ENCODE measurements around the gene KCNJ16. TPM values are rescaled to one million over a fixed set of nuclear protein-coding genes. Genes with fewer than 3 reads are reported as not detected.

The KCNJ16 gene
- total and polyA plus RNA-seq, 2 of the 13 experiments (the other 11 are each of a cell fraction or from before 2014, with no cell fraction given), result not detected

DNA sequence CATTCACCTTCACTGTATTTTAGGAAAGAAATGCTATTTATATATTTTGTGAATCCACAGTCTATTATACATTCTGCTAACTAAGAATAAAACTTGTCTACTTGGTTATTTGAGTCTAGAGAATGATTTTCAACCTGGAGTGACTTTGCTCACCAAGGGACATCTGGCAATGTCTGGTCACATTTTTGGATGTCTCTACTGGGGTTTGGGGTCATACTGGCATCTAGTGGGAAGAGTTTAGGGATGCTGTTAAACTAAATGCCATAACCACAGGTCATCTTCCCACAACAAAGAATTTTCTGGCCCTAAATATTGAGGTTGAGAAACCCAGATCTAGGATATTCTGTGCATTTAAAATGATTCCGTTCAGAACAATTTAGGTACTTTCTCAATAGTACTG, 26.0 kb downstream of the KCNJ16 start:
- no peak for ATAC-seq
- CTCF ChIA-PET (ENCODE audit: low intra/inter-chr PET ratio, low total read pairs), result no interaction called here
- no peak for TF ChIP-seq GATA4 (IDR thresholded peaks at IDR 0.05; ENCODE audit: borderline replicate concordance, low read depth)
- TF ChIP-seq, protein P1, sequence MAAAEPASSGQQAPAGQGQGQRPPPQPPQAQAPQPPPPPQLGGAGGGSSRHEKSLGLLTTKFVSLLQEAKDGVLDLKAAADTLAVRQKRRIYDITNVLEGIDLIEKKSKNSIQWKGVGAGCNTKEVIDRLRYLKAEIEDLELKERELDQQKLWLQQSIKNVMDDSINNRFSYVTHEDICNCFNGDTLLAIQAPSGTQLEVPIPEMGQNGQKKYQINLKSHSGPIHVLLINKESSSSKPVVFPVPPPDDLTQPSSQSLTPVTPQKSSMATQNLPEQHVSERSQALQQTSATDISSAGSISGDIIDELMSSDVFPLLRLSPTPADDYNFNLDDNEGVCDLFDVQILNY (CRISPR knock-in tag; conservative IDR thresholded peaks at IDR 0.05), result no peak
- TF ChIP-seq, protein P2, sequence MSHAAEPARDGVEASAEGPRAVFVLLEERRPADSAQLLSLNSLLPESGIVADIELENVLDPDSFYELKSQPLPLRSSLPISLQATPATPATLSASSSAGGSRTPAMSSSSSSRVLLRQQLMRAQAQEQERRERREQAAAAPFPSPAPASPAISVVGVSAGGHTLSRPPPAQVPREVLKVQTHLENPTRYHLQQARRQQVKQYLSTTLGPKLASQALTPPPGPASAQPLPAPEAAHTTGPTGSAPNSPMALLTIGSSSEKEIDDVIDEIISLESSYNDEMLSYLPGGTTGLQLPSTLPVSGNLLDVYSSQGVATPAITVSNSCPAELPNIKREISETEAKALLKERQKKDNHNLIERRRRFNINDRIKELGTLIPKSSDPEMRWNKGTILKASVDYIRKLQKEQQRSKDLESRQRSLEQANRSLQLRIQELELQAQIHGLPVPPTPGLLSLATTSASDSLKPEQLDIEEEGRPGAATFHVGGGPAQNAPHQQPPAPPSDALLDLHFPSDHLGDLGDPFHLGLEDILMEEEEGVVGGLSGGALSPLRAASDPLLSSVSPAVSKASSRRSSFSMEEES (CRISPR knock-in tag; IDR thresholded peaks at IDR 0.05), result no peak
- TF ChIP-seq, protein P3, sequence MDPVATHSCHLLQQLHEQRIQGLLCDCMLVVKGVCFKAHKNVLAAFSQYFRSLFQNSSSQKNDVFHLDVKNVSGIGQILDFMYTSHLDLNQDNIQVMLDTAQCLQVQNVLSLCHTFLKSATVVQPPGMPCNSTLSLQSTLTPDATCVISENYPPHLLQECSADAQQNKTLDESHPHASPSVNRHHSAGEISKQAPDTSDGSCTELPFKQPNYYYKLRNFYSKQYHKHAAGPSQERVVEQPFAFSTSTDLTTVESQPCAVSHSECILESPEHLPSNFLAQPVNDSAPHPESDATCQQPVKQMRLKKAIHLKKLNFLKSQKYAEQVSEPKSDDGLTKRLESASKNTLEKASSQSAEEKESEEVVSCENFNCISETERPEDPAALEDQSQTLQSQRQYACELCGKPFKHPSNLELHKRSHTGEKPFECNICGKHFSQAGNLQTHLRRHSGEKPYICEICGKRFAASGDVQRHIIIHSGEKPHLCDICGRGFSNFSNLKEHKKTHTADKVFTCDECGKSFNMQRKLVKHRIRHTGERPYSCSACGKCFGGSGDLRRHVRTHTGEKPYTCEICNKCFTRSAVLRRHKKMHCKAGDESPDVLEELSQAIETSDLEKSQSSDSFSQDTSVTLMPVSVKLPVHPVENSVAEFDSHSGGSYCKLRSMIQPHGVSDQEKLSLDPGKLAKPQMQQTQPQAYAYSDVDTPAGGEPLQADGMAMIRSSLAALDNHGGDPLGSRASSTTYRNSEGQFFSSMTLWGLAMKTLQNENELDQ (CRISPR knock-in tag; IDR thresholded peaks at IDR 0.05; ENCODE audit: borderline replicate concordance), result no peak
- no peak for TF ChIP-seq DPF2 (CRISPR knock-in tag; IDR thresholded peaks at IDR 0.05; ENCODE audit: borderline replicate concordance, low read depth)
- TF ChIP-seq, protein P4, sequence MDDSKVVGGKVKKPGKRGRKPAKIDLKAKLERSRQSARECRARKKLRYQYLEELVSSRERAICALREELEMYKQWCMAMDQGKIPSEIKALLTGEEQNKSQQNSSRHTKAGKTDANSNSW (CRISPR knock-in tag; IDR thresholded peaks at IDR 0.05; ENCODE audit: borderline replicate concordance), result no peak
- no peak for TF ChIP-seq FIP1L1 (IDR thresholded peaks at IDR 0.05; ENCODE audit: borderline replicate concordance, insufficient read depth, low read depth, low read length)
- TF ChIP-seq JUND (CRISPR knock-in tag; IDR thresholded peaks at IDR 0.05), result no peak
- TF ChIP-seq ZNF264 (CRISPR knock-in tag; IDR thresholded peaks at IDR 0.05), result no peak
- no peak for TF ChIP-seq THYN1 (CRISPR knock-in tag; IDR thresholded peaks at IDR 0.05; ENCODE audit: borderline replicate concordance, low read depth)
- no peak for TF ChIP-seq RBFOX2 (IDR thresholded peaks at IDR 0.05; ENCODE audit: low read depth, low read length)
- TF ChIP-seq, protein P5, sequence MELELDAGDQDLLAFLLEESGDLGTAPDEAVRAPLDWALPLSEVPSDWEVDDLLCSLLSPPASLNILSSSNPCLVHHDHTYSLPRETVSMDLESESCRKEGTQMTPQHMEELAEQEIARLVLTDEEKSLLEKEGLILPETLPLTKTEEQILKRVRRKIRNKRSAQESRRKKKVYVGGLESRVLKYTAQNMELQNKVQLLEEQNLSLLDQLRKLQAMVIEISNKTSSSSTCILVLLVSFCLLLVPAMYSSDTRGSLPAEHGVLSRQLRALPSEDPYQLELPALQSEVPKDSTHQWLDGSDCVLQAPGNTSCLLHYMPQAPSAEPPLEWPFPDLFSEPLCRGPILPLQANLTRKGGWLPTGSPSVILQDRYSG (CRISPR knock-in tag; IDR thresholded peaks at IDR 0.05), result no peak
- no peak for TF ChIP-seq JARID2 (CRISPR knock-in tag; IDR thresholded peaks at IDR 0.05; ENCODE audit: insufficient replicate concordance)
- TF ChIP-seq ZNF7 (CRISPR knock-in tag; IDR thresholded peaks at IDR 0.05), result no peak
- no peak for TF ChIP-seq ZNF572 (CRISPR knock-in tag; IDR thresholded peaks at IDR 0.05)
- TF ChIP-seq, protein P6, sequence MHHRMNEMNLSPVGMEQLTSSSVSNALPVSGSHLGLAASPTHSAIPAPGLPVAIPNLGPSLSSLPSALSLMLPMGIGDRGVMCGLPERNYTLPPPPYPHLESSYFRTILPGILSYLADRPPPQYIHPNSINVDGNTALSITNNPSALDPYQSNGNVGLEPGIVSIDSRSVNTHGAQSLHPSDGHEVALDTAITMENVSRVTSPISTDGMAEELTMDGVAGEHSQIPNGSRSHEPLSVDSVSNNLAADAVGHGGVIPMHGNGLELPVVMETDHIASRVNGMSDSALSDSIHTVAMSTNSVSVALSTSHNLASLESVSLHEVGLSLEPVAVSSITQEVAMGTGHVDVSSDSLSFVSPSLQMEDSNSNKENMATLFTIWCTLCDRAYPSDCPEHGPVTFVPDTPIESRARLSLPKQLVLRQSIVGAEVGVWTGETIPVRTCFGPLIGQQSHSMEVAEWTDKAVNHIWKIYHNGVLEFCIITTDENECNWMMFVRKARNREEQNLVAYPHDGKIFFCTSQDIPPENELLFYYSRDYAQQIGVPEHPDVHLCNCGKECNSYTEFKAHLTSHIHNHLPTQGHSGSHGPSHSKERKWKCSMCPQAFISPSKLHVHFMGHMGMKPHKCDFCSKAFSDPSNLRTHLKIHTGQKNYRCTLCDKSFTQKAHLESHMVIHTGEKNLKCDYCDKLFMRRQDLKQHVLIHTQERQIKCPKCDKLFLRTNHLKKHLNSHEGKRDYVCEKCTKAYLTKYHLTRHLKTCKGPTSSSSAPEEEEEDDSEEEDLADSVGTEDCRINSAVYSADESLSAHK (CRISPR knock-in tag; IDR thresholded peaks at IDR 0.05; ENCODE audit: borderline replicate concordance), result no peak
- no peak for TF ChIP-seq NFKB2 (CRISPR knock-in tag; IDR thresholded peaks at IDR 0.05; ENCODE audit: borderline replicate concordance)

More for the DNA sequence above, 26.0 kb downstream of the KCNJ16 start:
- Histone ChIP-seq H3K36me3 (replicated peaks in 1 of 2; ENCODE audit: control insufficient read depth in 1 of 2, insufficient read depth in 2 of 2, low read length in 2 of 2) (no peaks in the 10 kb centered on the region), H3K9ac (ENCODE audit: insufficient read depth, low read depth, low read length) (no peak overlapping the region), H3K27me3 (ENCODE audit: control insufficient read depth in 1 of 2, insufficient read depth in 2 of 2, low read length in 2 of 2) (no peaks in the 10 kb centered on the region), H3K4me3 (replicated peaks in 1 of 3; ENCODE audit: insufficient read depth in 1 of 3, low read depth in 2 of 3, low read length in 3 of 3) (no peak overlapping the region), H3K27ac (ENCODE audit: extremely low read length, insufficient read depth, low read length) (no peak overlapping the region), H4K20me1 (ENCODE audit: insufficient read depth, low read length) (no peaks in the 10 kb centered on the region), H3K79me2 (ENCODE audit: insufficient read depth, low read length) (no peaks in the 10 kb centered on the region), H2AFZ (ENCODE audit: low read length) (no peak overlapping the region), H3K4me2 (ENCODE audit: low read depth, low read length) (no peak overlapping the region), H3K4me1 (ENCODE audit: insufficient read depth, low read length) (no peaks in the 10 kb centered on the region), H3K9me3 (ENCODE audit: low read length) (peaks cover 20% of the 10 kb centered on the region; the same call in 1 of the 2 replicates)
- DNase-seq (ENCODE audit: low spot score) (no peak), FAIRE-seq (no peak)
- in situ Hi-C loops (cut with HindIII; ENCODE audit: extremely low pct_ligation_motif_present, low pct_unique_long_range_greater_than_20kb), result no loop called here
- BruUV-seq (replicated peaks), result no TSS peak
- 46% methylated on average over 1 of the region's 1 CpG for WGBS (ENCODE audit: low lambda C conversion rate)
- intact Hi-C loops (cut with micrococcal nuclease; ENCODE audit: unreplicated experiment), result no loop called here
- POLR2A ChIA-PET, result no interaction called here

Measured in HepG2 (cell line).